NOMO-1 treated with DMSO at 0.1 percent for 48 hours (cell line): ENCODE measurements around the gene IPO11.
"Not testable (repeated sequence)": the region's sequence is repeated elsewhere in the genome, so short reads cannot be mapped to it uniquely, and the experiment has no call there.

Experiments used
- DNase-seq: peaks from one replicate; lab custom pipeline; 2025; ENCODE audit not compliant: unreplicated experiment; lab: John Stamatoyannopoulos, UW

Gene IPO11

DNA sequence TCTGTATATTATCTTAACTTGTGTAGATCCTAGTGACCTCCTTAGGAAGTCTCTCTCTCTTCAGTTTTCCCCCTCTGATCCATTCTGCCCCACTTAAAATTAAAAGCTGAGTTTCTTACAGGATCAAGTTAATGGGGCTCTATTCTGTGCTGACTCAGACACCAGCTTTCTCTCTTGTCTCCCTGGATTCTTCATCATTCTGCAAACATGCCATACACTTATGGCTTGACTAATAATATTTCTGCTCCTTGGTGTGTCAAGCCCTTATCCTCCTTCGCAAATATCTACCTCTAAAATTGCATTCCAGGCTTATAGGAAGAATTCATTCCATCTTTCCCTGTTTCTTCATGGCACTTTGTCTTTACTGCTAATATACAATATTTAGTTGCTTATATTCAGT is 184.1 kb downstream of the IPO11 start:
- DNase-seq: no peak

DNA sequence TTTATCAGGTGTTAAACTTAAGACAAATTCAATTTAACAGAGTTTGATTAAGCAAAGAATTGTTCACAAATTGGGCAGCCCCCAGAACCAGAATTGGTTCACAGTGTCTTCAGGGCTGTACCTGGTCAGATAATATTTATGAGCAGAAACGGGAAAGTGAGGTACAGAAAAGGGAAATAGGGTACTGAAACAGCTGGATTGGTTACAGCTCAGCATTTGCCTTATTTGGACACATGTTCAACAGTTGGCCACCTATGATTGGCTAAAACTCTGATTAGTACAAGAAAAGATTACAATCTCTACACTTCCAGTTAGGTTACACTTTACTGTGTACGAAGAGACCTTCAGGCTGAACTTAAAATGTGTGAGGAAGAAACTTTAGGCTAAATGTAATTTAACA is 184.8 kb downstream of the IPO11 start:
- no peak for DNase-seq

DNA sequence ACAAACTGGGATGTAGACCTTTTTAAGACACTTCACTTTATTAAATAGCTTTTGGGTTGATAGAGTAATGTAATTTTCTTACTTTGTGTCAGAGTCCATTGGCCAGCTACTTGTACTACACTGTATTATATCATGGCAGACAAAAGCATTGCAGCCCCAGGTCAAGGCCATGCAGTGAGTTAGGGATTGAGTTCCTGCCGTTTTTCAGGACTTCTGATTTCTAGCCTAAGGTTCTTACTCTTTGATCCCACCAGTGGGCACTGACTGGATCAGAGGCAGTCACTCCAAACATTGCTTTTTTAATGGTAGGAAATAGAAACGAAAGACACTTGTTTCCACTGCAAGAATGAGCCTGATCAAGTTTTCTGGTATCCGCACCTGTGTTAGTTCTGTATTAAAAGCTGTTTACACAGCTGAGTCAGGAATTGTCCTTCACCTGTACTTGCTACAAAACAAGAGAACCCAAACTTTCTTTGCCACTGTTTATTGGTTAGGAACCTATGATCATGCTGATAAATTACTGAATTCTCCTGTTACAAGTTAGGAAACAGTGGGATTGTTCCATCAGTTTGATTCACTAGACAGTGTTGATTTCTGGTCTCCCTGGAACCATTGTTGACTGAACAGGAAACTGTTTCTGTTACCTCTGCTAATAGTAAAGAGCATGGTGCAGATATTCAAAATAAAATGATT is 188.1 kb downstream of the IPO11 start:
- DNase-seq: no peak

DNA sequence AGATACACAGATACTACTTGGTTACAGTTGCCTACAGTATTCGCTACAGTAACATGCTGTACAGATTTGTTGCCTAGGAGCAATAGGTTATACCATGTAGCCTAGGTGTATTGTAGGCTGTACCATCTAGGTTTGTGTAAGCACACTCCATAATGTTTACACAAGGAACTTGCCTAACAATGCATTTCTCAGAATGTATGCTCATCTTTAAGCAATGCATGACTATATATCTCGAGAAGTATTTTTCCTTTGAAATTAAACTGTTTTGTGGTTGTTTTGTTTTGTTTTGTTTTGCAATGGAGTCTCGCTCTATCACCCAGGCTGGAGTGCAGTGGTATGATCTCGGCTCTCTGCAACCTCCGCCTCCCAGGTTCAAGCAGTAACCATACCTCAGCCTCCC is 191.4 kb downstream of the IPO11 start:
- no peak for DNase-seq

DNA sequence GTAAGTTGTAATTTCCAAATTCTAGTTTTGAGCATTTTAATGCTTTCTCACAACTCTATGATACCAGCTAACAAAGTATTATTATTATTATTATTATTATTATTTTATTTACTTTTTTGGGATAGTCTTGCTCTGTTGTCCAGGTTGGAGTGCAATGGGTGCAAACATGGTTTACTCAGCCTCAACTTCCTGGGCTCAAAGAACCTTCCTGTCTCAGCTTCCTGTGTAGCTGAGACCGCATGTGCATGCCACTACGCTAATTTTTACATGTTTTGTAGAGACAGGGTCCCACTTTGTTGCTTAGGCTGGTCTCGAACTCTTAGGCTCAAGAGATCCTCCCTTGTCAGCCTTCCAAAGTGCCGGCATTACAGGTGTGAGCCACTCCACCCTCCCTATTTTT is 193.1 kb downstream of the IPO11 start:
- no peak for DNase-seq

DNA sequence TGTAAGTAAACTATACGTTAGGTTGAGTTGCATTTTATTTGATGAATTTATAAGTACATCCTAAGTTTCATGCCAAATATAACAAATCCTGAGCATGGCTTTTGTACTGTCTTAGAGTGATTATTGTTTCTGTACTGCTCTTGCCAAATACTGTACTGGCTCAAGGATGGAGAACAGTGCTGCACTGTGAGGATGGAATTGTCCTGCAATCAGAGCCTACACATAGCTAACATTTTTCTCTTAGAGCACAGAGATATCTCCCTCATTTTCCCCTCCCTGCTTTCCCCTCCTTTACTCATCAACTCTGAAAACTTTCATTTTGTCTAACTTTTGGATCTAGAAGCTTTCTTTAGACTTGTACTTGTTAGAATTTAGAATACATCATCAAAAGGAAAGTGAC is 194.3 kb downstream of the IPO11 start:
- DNase-seq: no peak

DNA sequence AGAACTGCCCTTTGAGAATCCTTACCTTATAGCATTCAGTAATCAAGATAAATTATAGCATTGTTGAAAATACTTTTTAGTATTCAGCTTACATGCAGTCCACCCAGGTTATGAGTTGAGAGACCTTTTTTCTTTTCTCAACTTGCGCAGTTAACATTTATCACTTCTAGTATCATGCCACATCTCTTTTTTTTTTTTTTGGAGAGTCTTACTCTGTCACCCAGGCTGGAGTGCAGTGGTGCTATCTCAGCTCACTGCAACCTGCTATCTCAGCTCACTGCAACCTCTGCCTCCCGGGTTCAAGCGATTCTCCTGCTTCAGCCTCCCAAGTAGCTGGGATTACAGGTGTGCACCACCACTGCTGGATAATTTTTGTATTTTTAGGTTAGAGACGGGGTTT is 195.1 kb downstream of the IPO11 start:
- no peak for DNase-seq

DNA sequence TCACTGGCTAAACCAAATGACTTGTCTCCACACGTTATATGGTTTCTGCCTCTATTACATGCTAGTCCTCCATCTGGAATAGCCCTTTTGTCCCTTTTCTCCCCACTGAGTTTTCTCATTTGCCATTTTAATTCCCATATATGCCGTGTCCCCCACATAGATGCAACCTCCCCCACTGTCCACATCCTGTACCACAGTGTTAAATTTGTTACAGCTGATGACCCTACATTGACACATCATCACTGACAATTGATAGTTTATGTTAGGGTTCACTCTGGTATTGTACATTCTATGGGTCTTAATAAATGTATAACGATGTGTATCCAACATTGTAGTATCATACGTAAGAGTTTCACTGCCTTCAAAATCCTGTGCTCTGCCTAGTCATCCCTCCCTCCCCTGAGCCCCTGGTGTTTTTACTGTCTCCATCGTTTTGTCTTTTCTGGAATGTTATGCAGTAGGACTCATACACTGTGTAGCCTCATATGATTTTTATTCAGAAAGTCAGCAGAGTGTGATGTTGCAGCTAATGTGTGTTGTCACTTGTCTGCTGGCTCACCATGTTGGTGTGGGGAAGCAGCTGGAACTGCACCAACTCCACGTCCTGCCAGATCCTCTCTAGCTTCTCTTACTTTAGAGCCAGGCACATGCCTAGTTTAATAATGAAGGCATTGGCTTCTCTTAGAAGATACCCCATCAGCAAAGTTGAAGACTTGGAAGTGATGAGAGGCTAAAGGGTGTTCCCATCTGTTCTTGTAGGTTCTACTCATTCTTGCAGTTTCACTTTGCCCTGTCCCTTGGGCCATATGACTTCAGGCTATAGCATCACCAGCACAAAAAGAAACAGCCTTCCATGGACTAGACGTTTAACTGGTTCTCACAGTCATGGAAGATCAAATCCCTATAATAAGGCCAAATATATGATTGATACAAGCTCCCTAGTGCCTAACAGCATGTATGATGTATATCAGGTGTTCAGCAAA is 196.3 kb downstream of the IPO11 start:
- DNase-seq: no peak

DNA sequence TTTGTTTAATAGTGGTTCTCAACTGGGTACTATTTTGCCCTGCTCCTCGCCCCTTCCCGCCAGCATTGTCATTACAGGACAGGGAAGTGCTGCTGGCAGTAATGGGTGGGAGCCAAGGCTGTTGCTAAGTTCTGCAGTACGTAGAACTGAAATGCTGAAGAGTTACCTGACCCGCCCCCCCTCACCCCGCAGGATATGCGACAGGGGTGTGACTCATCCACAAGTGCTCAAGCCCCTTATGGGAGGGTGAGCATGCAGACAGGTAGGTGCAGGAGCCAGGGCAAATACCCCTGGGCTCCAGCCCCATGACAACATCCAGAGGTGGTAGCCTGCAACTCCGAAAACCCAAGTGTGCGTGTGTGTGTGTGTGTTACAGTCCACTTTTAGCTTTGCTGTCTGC is 201.8 kb downstream of the IPO11 start:
- DNase-seq: no peak

DNA sequence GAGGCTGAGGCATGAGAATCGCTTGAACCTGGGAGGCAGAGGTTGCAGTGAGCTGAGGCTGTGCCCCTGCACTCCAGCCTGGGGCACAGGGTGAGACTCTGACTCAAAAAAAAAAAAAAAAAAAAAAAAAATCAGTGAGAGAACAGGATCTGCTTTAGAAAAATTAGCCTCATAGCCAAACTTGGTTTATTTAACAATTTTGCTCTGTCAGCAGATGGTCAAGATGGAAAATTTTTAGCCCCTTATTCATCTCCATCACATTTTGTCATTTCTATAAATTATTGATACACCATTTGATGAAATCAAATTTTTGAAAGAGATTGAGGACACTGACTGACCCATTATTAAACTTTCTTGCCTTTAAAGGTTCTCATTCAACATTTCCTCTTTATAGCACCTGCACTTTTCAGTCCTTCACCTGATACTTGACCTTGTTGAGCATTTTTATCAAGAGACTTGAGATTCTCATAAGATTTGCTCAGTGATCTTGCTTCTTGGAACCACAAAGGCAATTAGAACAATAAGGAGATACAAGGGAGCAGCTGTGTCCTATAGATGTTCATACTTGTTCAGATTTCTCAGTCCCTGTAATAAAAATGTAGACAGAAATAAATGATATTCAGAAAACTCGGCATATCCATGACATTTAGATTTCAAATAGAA is 204.2 kb downstream of the IPO11 start:
- no peak for DNase-seq

DNA sequence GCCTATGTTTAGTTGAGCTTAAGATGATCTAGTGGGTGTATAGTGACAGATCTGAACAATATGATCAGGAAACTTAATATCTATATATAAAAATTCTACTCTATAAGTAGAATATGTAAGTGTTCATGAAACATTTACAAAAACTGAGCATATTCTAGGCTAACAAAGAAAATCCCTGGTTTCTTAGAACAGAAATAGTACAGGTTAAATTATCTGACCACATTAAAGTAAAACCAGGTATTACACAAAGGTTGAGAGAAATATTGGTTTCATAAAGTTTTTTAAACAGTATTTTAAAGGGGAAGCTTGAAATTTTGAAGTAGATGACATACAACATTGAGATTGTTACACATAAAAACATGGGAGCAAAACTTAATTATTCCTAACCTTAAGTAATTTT is 205.4 kb downstream of the IPO11 start:
- DNase-seq: no peak

DNA sequence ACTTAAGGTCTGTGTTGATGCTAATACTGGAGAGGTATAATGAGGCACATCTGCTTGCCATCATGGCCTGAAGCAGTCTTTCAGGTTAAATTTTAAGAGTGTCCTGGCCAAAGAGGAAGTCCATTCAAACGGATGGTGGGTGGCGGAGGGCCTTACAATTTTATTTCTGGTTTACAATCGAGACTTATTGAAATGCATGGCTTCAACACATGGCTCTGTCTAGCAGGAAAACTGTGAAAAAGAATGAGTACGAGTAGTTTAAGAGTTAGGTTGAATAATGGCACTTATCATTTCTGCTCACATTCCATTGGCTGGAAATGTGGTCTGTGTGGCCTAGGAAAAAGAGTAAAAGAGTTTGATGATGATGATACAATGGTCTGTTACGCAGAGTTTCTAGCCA is 208.2 kb downstream of the IPO11 start:
- no peak for DNase-seq

DNA sequence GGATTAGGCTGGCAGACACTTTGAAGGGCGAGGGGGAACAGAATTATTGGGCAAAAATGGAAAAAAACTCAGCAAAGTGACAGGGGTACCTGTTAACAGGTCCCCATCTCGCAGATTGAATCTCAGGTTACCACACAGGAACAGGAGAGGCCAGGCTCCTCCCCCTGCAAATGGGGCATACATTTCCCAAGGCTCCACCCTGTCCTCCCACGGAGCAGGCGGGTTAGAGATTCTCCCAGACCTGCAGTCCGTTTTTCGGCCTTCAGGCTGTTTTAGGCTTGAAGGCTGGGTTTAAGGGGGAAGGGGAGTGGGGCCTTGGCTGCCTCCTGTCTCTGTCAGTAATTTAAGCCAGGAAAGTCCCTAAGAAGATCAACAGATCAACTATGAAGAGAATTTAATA is 208.7 kb downstream of the IPO11 start:
- DNase-seq: no peak

DNA sequence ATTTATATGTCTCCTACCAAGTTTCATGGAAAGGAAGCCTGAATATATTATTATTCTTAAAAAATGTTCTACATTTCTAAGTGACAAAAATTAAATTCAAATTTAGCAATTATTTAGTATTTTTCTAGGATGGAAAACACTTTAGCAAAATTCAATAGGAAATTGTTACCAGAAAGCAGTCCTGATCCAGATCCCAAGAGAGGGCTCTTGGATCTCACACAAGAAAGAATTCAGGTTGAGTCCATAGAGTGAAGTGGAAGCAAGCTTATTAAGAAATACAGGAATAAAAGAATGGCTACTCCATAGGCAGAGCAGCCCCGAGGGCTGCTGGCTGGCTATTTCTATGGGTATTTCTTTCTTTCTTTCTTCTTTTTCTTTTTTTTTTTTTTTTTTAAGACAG is 210.7 kb downstream of the IPO11 start:
- no peak for DNase-seq

DNA sequence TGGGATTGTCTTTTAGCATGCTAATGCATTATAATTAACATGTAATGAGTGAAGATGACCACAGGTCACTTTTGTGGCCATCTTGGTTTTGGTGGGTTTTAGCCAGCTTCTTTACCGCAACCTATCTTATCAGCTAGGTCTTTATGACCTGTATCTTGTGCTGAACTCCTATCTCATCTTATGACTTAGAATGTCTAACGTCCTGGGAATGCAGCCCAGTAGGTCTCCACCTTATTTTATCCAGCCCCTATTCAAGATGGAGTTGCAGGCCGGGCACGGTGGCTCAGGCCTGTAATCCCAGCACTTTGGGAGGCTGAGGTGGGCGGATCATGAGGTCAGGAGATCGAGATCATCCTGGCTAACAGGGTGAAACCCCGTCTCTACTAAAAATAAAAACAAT is 211.9 kb downstream of the IPO11 start:
- not testable (repeated sequence) for DNase-seq

DNA sequence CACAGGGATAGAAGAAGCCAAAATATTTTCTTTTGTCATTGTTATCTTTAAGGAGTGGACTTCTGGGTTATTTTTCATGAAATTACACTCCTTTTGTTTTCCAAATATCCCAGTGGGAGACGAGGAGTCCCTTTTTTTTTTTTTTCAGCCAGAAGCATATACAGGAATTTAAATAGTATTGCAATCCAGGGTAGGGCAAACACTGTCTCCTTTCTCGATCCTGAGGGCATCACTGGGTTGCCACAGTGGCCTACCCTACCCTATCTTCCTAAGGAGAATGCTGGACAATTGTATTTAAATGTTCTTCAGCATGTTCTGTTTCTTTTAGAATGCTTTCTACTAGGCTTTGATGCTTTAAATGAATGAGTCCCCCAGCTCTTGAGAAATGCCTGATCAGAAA is 214.0 kb downstream of the IPO11 start:
- no peak for DNase-seq

DNA sequence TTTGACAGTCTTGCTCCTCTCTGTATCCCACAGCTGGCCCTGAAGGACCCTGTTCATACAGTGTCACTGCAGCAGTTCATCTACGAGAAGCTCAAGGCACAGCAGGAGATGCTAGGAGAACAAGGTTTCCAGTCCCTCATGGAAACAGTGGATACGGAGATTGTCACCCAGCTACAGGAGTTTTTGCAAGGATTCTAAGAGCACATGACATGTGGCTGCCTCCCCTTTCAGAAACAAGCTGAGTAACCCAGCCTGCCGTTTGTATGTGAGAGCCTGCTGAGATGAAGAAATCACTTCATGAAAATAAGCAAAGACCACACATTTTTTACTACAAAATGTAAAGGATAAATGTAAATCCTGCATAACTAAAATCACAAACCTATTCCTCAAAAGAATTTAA is 214.6 kb downstream of the IPO11 start:
- no peak for DNase-seq

DNA sequence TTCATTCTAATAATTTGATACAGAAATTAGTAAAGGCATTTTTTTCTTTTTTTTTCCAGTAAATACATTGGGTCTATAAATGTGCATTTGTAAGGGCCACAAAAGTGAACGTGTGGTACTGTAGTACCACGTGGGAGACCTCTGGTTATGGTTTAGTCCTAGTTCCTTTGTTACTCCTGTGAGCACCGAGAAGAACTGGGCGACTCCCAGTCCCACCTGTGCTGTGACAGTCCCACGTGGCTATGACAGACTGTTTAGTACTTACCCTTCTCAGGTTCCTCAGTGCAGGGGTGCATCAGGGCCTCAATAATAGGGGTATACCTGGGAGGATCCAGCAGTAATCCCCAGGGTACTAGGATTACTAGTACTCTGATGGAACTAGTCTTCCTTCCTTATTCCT is 215.3 kb downstream of the IPO11 start:
- no peak for DNase-seq

DNA sequence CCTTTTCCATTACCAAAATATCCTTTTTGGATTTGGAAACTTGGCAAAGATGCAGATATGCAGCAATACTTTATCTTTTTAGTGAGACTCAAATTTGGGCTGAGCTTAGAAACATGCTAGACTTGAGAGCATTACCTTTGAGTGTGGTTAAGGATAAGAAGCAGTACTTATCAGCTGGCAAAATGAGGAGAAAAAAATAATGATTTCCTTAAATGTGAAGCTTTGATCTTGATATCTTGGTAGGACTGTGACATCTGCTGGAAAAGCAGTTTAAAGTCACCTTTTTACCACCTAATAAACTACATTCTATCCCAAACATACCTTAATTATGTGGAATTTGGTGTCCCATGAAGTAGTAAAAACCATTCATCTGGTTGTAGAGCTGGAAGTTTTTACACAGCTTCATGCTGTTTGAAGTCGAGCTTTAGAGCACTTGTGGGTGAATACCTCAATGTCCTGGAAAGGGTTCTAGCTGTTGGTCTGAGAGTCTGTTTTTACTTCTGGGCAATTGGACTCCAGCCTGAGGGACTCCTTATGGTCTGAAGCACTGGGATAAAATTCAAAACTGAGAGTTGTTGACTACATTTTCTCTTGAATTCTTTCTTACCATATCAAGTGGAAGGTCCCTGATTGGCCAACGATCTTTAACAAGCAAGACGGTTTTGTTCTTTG is 219.5 kb downstream of the IPO11 start:
- no peak for DNase-seq

DNA sequence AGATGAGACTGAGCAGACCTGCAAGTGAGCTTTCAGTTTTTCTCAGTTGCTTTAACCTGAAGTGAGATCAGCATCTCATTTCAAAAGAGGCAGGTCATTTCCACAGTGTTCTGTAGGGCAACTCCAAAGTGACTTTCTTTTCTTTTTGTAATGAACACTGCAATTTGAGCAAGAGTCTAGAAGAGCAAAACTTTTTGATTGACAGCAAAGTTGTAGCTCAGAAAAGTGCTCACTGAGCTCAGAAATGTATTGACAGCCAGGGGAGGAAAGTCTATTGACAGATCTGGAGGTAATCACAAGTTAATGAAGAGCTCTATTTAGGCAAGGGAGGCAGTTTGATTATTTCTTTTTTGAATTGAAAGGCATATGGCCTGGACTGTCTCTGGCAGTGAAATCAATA is 220.7 kb downstream of the IPO11 start:
- DNase-seq: no peak

DNA sequence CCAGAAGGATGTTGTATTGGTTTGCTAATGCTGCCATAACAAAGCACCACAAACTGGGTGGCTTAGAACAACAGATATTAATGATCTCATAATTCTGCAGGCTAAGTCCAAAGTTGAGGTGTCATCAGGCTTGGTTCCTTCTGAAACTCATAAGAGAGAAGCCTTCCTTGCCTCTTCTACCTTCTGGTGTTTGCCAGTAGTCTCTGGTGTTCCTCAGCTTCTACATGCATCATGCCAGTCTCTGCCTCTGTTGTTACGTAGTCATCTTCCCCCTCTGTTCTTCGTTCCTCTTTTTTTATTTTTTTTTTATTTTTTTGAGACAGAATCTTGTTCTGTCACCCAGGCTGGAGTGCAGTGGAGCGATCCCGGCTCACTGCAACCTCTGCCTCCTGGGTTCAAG is 227.9 kb downstream of the IPO11 start:
- DNase-seq: peak; percentile 62
